Small intestine (tissue), 7 donors: ENCODE data around the gene TMEM74B. TPM values are rescaled to one million over a fixed set of nuclear protein-coding genes. Genes with fewer than 3 reads are reported as not detected.

Experiments
- DNase-seq, 2 donors: peaks; one replicate each; pipeline versions ENCODE4 v3.0.0 to v3.0.0-alpha.2; 2013
- FAIRE-seq: peaks from 2 replicates; lab custom pipeline; 2012; peaks lifted over from hg19 to GRCh38; lab: Jason Lieb, UNC
- H3K27ac ChIP-seq, 3 donors: one replicate each; pipeline ENCODE4 v1.5.1; 2013; ENCODE audit warnings: low read length in 2 of 3, mild to moderate bottlenecking in 2 of 3, control low read depth in 1 of 3, inconsistent platforms in 1 of 3, low read depth in 1 of 3, moderate library complexity in 1 of 3
- H3K27me3 ChIP-seq, 3 donors: one replicate each; pipeline ENCODE4 v1.6.1; 2013; ENCODE audit warnings: low read length in 3 of 3, inconsistent platforms in 1 of 3; ENCODE audit not compliant: control insufficient read depth in 3 of 3, insufficient read depth in 3 of 3
- H3K36me3 ChIP-seq, 3 donors: one replicate each; pipeline ENCODE4 v1.6.1; 2013; ENCODE audit warnings: low read length in 3 of 3, inconsistent platforms in 1 of 3, low read depth in 1 of 3, mild to moderate bottlenecking in 1 of 3, moderate library complexity in 1 of 3; ENCODE audit not compliant: control insufficient read depth in 3 of 3, insufficient read depth in 2 of 3
- H3K4me1 ChIP-seq, 3 donors: one replicate each; pipeline ENCODE4 v1.6.1; 2013; ENCODE audit warnings: low read length in 2 of 3, inconsistent platforms in 1 of 3, low read depth in 1 of 3, mild to moderate bottlenecking in 1 of 3, moderate library complexity in 1 of 3; ENCODE audit not compliant: control insufficient read depth in 3 of 3, insufficient read depth in 2 of 3
- H3K4me3 ChIP-seq, 3 donors: one replicate each; pipeline ENCODE4 v1.5.1; 2013; ENCODE audit warnings: low read length in 3 of 3, control low read depth in 1 of 3, inconsistent platforms in 1 of 3, low read depth in 1 of 3, mild to moderate bottlenecking in 1 of 3, moderate library complexity in 1 of 3
- H3K9me3 ChIP-seq, 2 donors: one replicate each; pipeline ENCODE4 v1.6.1; 2013; ENCODE audit warnings: low read depth in 1 of 2, low read length in 1 of 2; ENCODE audit not compliant: control insufficient read depth in 2 of 2, insufficient read depth in 1 of 2
- WGBS, 3 donors: extraction: QIAGEN DNeasy Blood & Tissue Kit; methylation state at CpG; one replicate each; pipeline ENCODE4 v1.1.7; 2013; 5-methylcytosine and 5-hydroxymethylcytosine counted together
- polyA plus RNA-seq, 4 donors: library from polyadenylated mRNA; stranded (reverse) in 3 of 4; unstranded in 1 of 4; fragments of 200-250 nt in 3 of 4; fragments of 120-200 nt in 1 of 4; gene quantifications; one replicate each; pipeline versions ENCODE4 v1.2.1 to v1.2.3, GENCODE V29; 2013
- donor health status: healthy with polysubstance abuse.
- donor health status: control.
- donor health status: control.
- donor health status: Bipolar disorder and iron deficiency.
- donor health status: healthy.

Gene TMEM74B
- polyA plus RNA-seq, 4 donors, result 10.5 to 68.7 (median 36.1) TPM

DNA sequence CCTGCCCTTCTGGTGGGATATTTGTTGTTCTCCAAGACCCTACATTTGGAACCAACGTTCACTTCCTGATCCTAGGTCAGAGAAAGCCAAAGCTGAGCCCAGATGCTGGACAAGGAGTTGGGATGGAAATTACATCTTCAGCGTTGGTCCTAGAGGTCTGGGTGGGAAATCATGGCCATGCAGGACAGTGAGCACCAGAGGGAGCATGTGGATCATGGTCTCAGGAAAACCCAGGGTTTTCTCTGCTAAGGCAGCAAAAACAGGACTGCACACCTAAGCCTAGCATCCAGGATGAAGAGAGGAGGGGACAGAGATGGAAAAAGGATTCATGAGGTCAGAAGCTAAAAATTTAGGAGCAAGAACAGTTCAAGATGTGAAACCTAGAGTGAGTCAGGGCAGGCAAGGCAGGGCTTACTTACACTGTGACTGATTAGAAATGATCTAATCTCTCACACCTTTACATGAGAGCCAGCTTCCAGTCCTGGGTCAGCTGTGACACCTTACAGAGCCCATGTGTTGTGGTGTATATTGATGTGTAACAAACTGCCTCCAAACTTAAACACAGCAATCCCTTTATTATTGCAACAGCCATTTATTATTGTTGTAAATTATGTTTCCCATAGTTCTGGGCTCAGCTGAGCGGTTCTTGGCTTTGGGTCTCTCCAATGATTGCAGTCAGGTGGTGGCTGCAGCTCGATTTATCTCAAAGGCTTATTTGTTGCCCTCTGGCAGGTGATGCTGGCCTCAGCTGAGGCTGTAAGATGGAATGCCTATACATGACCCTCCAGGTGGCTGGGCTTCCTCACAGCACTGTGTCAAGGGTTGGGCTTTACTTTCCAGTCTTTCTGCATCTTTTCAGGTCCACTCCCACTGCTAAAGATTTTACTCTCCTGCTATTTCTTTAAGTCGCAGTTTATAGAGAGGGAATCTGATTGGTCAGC lies 24.9 kb upstream of the TMEM74B start:
- DNase-seq (peak in 1 of 2 donors; percentile 21), FAIRE-seq (no peak)
- Histone ChIP-seq H3K27me3 (peaks cover 0 to 3% (median 0%) of the 10 kb centered on the region in 3 donors), H3K27ac (no peak overlapping the region), H3K9me3 (no peaks in the 10 kb centered on the region), H3K4me3 (no peak overlapping the region), H3K36me3 (no peaks in the 10 kb centered on the region), H3K4me1 (peaks cover 0 to 2% (median 0%) of the 10 kb centered on the region in 3 donors)
- 33 to 50% (median 38%) methylated on average over 5 of the region's 5 CpGs for WGBS, 3 donors

DNA sequence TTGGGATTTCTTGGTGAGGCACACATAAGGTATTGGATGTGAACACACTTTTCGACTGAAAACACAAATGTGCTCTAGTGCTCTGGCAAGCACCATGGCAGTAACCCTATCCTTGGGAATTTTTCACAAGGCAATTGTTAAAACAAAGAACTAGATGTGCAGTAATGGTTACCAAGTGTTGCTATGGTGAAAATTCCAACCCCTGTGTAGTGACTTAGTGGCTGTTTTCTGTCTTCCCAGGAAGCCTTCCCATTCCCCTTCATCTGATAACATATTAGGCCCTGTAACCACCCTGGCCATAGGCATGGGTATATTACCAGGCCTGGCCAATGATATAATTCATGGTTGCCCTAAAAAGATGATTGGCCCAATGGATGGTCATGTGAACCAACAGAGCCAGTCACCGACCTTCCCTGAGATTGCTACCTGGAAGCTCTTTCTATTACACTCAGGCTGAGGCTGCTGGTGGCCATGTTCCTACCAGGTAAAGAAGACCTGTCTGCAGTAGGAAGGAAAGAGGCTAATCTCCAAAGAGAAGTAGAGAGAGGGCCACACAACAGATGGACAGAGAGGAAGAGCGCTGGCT lies 22.6 kb upstream of the TMEM74B start:
- H3K27ac ChIP-seq, result no peak overlapping the region
- FAIRE-seq (no peak), DNase-seq (no peak)
- H3K27me3 ChIP-seq, result no peaks in the 10 kb centered on the region
- no peak overlapping the region for H3K4me3 ChIP-seq
- 91 to 97% (median 93%) methylated on average over 3 of the region's 3 CpGs for WGBS, 3 donors
- H3K4me1 ChIP-seq, result no peaks in the 10 kb centered on the region
- H3K36me3 ChIP-seq, result no peaks in the 10 kb centered on the region
- no peaks in the 10 kb centered on the region for H3K9me3 ChIP-seq

GRCh38 chr20:1206366-1207148 lies 21.8 kb upstream of the TMEM74B start:
- Histone ChIP-seq H3K27ac (no peak overlapping the region), H3K4me3 (no peak overlapping the region), H3K27me3 (no peaks in the 10 kb centered on the region), H3K36me3 (no peaks in the 10 kb centered on the region), H3K4me1 (no peaks in the 10 kb centered on the region), H3K9me3 (no peaks in the 10 kb centered on the region)
- no peak for DNase-seq
- no peak for FAIRE-seq
- WGBS, 3 donors, result 70 to 89% (median 80%) methylated on average over 19 of the region's 19 CpGs

DNA sequence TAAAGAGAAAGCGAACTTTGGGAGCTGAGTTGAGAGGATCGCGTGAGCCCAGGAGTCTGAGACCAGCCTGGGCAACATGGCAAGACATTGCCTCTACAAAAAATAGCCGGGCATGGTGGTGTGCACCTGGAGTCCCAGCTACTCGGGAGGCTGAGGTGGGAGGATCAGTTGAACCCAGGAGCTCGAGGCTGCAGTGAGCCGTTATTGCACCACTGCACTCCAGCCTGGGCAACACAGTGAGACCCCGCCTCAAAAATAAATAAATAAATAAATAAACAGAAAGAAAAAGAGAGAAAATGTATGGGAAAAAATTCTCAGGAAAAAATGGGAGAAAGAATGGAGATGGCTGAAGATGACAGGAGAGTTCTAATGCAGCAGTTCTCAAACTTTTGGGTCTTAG lies 21.0 kb upstream of the TMEM74B start:
- FAIRE-seq, result no peak
- Histone ChIP-seq H3K27ac (no peak overlapping the region), H3K36me3 (no peaks in the 10 kb centered on the region), H3K27me3 (no peaks in the 10 kb centered on the region), H3K9me3 (no peaks in the 10 kb centered on the region), H3K4me1 (no peaks in the 10 kb centered on the region), H3K4me3 (no peak overlapping the region)
- no peak for DNase-seq
- 90 to 94% (median 92%) methylated on average over 8 of the region's 8 CpGs for WGBS, 3 donors

DNA sequence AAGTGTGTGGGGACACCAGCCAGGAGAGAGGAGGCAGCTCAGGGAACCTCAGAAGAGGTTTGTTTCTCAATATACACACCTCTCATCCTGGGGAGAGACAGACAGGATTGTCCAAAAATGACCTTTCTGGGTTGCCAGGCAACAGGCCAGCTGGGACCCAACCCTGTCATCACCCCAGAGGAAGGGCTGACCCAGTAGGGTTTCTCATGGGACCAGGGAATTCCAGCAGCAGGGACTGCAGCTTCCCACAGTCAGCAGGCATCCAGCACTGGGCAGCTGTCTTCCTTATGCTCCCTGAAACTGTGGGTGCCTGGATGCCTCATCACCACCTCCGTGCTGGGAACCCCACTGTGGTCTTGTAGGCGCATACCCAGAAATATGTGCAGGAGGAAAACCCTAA lies 19.8 kb upstream of the TMEM74B start:
- whole genome bisulfite sequencing, 3 donors, result 87 to 94% (median 93%) methylated on average over 2 of the region's 2 CpGs
- no peak overlapping the region for H3K4me3 ChIP-seq
- H3K27ac ChIP-seq, result no peak overlapping the region
- FAIRE-seq (no peak), DNase-seq (no peak)
- H3K27me3 ChIP-seq, result no peaks in the 10 kb centered on the region
- no peaks in the 10 kb centered on the region for H3K4me1 ChIP-seq
- H3K9me3 ChIP-seq, result no peaks in the 10 kb centered on the region
- no peaks in the 10 kb centered on the region for H3K36me3 ChIP-seq

- Histone ChIP-seq H3K4me1 (no peaks in the 10 kb centered on the region), H3K9me3 (no peaks in the 10 kb centered on the region), H3K4me3 (no peak overlapping the region), H3K36me3 (no peaks in the 10 kb centered on the region), H3K27ac (no peak overlapping the region), H3K27me3 (no peaks in the 10 kb centered on the region)
- DNase-seq (peak in 1 of 2 donors; percentile 51), FAIRE-seq (no peak)
- WGBS, 3 donors, result 47 to 54% (median 52%) methylated on average over 5 of the region's 5 CpGs
Measured at GRCh38 chr20:1204113-1204512, 19.3 kb upstream of the TMEM74B start.

GRCh38 chr20:1203630-1204029 lies 18.8 kb upstream of the TMEM74B start:
- 26 to 49% (median 34%) methylated on average over 5 of the region's 5 CpGs for WGBS, 3 donors
- Histone ChIP-seq H3K9me3 (no peaks in the 10 kb centered on the region), H3K36me3 (no peaks in the 10 kb centered on the region), H3K4me3 (no peak overlapping the region), H3K27ac (no peak overlapping the region), H3K4me1 (no peaks in the 10 kb centered on the region), H3K27me3 (no peaks in the 10 kb centered on the region)
- FAIRE-seq (no peak), DNase-seq (peak in 1 of 2 donors; percentile 21)

GRCh38 chr20:1202762-1203504 lies 18.2 kb upstream of the TMEM74B start, which contains the start of gene C20orf202:
C20orf202 (plus strand) TSS chr20:1203454; CDS start chr20:1203586, 132 bp downstream.
- DNase-seq, result no peak
- no peaks in the 10 kb centered on the region for H3K9me3 ChIP-seq
- no peaks in the 10 kb centered on the region for H3K36me3 ChIP-seq
- no peaks in the 10 kb centered on the region for H3K27me3 ChIP-seq
- H3K27ac ChIP-seq, result no peak within 1 kb of the TSS
- H3K4me1 ChIP-seq, result no peaks in the 10 kb centered on the region
- 57 to 64% (median 58%) methylated on average over 5 of the region's 5 CpGs for whole genome bisulfite sequencing, 3 donors
- H3K4me3 ChIP-seq, result no peak within 1 kb of the TSS
- FAIRE-seq, result no peak
